B cell (primary cell): ENCODE measurements around the gene TOMM34. TPM values are rescaled to one million over a fixed set of nuclear protein-coding genes. Genes with fewer than 3 reads are reported as not detected.
A peak's percentile ranks its signal among the peaks of the same experiment; 100 is the strongest.

Experiments
- ATAC-seq: fragments of 200-7000 bp; cut with Tn5 transposase; one replicate; pipeline ENCODE4 v1.10.0; 2021; ENCODE audit warnings: low read depth, mild to moderate bottlenecking, moderate number of reproducible peaks, moderate library complexity
- CTCF ChIA-PET: fragments of 350-600 bp; sonication (Branson Sonifier 250); formaldehyde crosslinking; loops from one replicate; lab custom pipeline; 2021; ENCODE audit warnings: antibody characterized with exemption, inconsistent platforms; lab: Charles Lee
- POLR2A ChIA-PET: fragments of 350-600 bp; sonication (Branson Sonifier 250); formaldehyde crosslinking; loops from one replicate; lab custom pipeline; 2021; ENCODE audit warnings: antibody characterized with exemption; lab: Charles Lee
- DNase-seq: peaks from one replicate; pipeline ENCODE4 v3.0.0; 2013
- H2AFZ ChIP-seq: 2 replicates; pipeline ENCODE4 v1.6.1; 2012; ENCODE audit warnings: mild to moderate bottlenecking, low read depth, low read length; ENCODE audit not compliant: insufficient read depth, poor library complexity, severe bottlenecking
- H3K27ac ChIP-seq, 2 donors: 1 replicate in 1 of 2; 2 replicates in 1 of 2; pipeline ENCODE4 v1.5.1; 2012 to 2013; ENCODE audit warnings: low read length in 2 of 2, mild to moderate bottlenecking in 2 of 2, moderate library complexity in 1 of 2
- H3K27me3 ChIP-seq, 4 experiments: fragments of 200-600 bp in 1 of 4; sonication (generic) in 1 of 4; replicated peaks in 1 of 4; 1 replicate in 2 of 4; 2 replicates in 2 of 4; pipeline versions ENCODE4 v1.6.1 to v1.7.0; 2013 to 2016; ENCODE audit warnings: low read length in 3 of 4, mild to moderate bottlenecking in 2 of 4, mixed read lengths in 1 of 4, moderate library complexity in 1 of 4; ENCODE audit not compliant: insufficient read depth in 4 of 4, control insufficient read depth in 3 of 4; ENCODE audit errors: control extremely low read depth in 1 of 4
- H3K36me3 ChIP-seq, 2 experiments: replicated peaks in 1 of 2; 1 replicate in 1 of 2; 2 replicates in 1 of 2; pipeline versions ENCODE4 v1.6.1 to v1.7.1; 2013; ENCODE audit warnings: low read length in 1 of 2; ENCODE audit not compliant: insufficient read depth in 2 of 2, control insufficient read depth in 1 of 2; ENCODE audit errors: control extremely low read depth in 1 of 2, extremely low read depth in 1 of 2
- H3K4me1 ChIP-seq, 2 donors: fragments of 200-600 bp in 1 of 2; sonication (generic) in 1 of 2; 1 replicate in 1 of 2; 2 replicates in 1 of 2; pipeline versions ENCODE4 v1.5.1 to v1.6.1; 2013 to 2017; ENCODE audit warnings: low read length in 2 of 2; ENCODE audit not compliant: control insufficient read depth in 2 of 2, insufficient read depth in 2 of 2
- H3K4me2 ChIP-seq: replicated peaks from 2 replicates; pipeline ENCODE3; 2012; ENCODE audit warnings: mild to moderate bottlenecking, low read depth, low read length; ENCODE audit not compliant: poor library complexity, severe bottlenecking
- H3K4me3 ChIP-seq, 5 experiments: fragments of 200-600 bp in 1 of 5; sonication (generic) in 1 of 5; 1 replicate in 3 of 5; 2 replicates in 2 of 5; pipeline versions ENCODE4 v1.5.1 to v1.7.0; 2011 to 2016; ENCODE audit warnings: low read length in 4 of 5, mild to moderate bottlenecking in 4 of 5, low read depth in 2 of 5, control low read depth in 1 of 5, moderate library complexity in 1 of 5; ENCODE audit not compliant: insufficient read depth in 1 of 5; ENCODE audit errors: control extremely low read depth in 1 of 5, extremely low read depth in 1 of 5
- H3K79me2 ChIP-seq: fragments of 200-600 bp; sonication (generic); one replicate; pipeline ENCODE4 v1.6.0; 2016; ENCODE audit warnings: low read length; ENCODE audit not compliant: control insufficient read depth, insufficient read depth
- H3K9ac ChIP-seq: fragments of 200-600 bp; sonication (generic); 2 replicates; pipeline ENCODE4 v1.6.1; 2017; ENCODE audit warnings: mild to moderate bottlenecking, low read length, moderate library complexity
- H3K9me3 ChIP-seq, 3 donors: one replicate each; pipeline versions ENCODE4 v1.6.1 to v1.7.1; 2013; ENCODE audit warnings: low read length in 2 of 3; ENCODE audit not compliant: control insufficient read depth in 2 of 3, insufficient read depth in 1 of 3; ENCODE audit errors: control extremely low read depth in 1 of 3
- H4K20me1 ChIP-seq: 2 replicates; pipeline ENCODE4 v1.6.0; 2012; ENCODE audit warnings: mild to moderate bottlenecking, low read length; ENCODE audit not compliant: insufficient read depth, control insufficient read depth, poor library complexity, severe bottlenecking
- H3K27ac Mint-ChIP-seq: one replicate; pipeline ENCODE4 v1.8.0; 2021; ENCODE audit warnings: mixed read lengths
- H3K27me3 Mint-ChIP-seq: one replicate; pipeline ENCODE4 v1.8.0; 2021; ENCODE audit warnings: mixed read lengths
- H3K4me1 Mint-ChIP-seq: one replicate; pipeline ENCODE4 v1.8.0; 2021; ENCODE audit warnings: mixed read lengths
- H3K4me3 Mint-ChIP-seq: one replicate; pipeline ENCODE4 v1.8.0; 2021; ENCODE audit warnings: mixed read lengths
- H3K9me3 Mint-ChIP-seq: one replicate; pipeline ENCODE4 v1.8.0; 2022; ENCODE audit warnings: mixed read lengths; ENCODE audit not compliant: insufficient read depth
- EZH2 ChIP-seq: IDR thresholded peaks from 2 replicates; pipeline ENCODE4 v1.6.1; 2012; ENCODE audit warnings: borderline replicate concordance, low read depth, mild to moderate bottlenecking, moderate library complexity, low read length; ENCODE audit not compliant: insufficient read depth, poor library complexity, severe bottlenecking
- WGBS: methylation state at CpG from one replicate; pipeline ENCODE4 v1.1.5; 2013; ENCODE audit warnings: missing lambda C conversion rate; ENCODE audit not compliant: insufficient coverage; 5-methylcytosine and 5-hydroxymethylcytosine counted together
- intact Hi-C: fragments of 100-400 bp; cut with micrococcal nuclease; formaldehyde crosslinking; loops from one replicate; pipeline ENCODE4 v1.10.0; 2022
- polyA plus RNA-seq: library from polyadenylated mRNA; depleted of rRNA; stranded (reverse); fragments of >200 nt; gene quantifications from 2 replicates; pipeline ENCODE4 v1.2.3, GENCODE V29; 2012
- total RNA-seq, 2 donors: library from RNA; stranded (reverse); fragments of 120-200 nt in 1 of 2; gene quantifications; 1 replicate in 1 of 2; 2 replicates in 1 of 2; pipeline versions ENCODE4 v1.2.3 to v1.2.4, GENCODE V29; 2013 to 2022
- TF ChIP-seq, protein P1 (sequence below): fragments of 200-600 bp; IDR thresholded peaks from one replicate; pipeline ENCODE4 v1.8.0; 2022; ENCODE audit warnings: antibody characterized with exemption, mild to moderate bottlenecking

The TOMM34 gene
- total and polyA plus RNA-seq, 2 donors (not counting 1 experiment from before 2014, with no cell fraction given) = 19.1 to 21.8 TPM

DNA sequence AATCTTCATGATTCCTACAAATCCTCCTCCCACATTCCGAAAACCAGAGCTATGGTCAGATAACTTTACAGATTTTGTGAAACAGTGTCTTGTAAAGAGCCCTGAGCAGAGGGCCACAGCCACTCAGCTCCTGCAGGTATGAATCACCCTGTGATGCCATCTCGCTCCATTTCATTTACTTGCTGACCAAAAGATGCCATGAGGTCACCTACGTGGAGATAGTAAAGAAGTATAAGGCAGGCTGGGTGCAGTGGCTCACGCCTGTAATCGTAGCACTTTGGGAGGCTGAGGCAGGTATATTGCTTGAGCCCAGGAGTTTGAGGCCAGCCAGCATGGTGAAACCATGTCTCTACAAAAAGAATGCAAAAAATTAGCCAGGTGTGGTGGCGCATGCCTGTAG lies 37.0 kb upstream of the TOMM34 start:
- peak overlapping the region; percentile 11 for H3K9ac ChIP-seq
- intact Hi-C loops = loop anchor here (5.0 kb wide), 1 partner anchor 40 kb away; no protein-coding TSS in a partner anchor
- peaks cover 20 to 78% of the 10 kb centered on the region in 2 experiments for H3K36me3 ChIP-seq
- H3K9me3 ChIP-seq = no peaks in the 10 kb centered on the region
- H3K4me3 ChIP-seq = no peak overlapping the region
- H2AFZ ChIP-seq = no peak overlapping the region
- no peaks in the 10 kb centered on the region for H3K9me3 Mint-ChIP-seq
- peaks cover 32% of the 10 kb centered on the region for H4K20me1 ChIP-seq
- peak overlapping the region in 1 of 2 donors; percentile 70 for H3K27ac ChIP-seq
- WGBS = 95% methylated on average over 4 of the region's 6 CpGs
- TF ChIP-seq, protein P1, sequence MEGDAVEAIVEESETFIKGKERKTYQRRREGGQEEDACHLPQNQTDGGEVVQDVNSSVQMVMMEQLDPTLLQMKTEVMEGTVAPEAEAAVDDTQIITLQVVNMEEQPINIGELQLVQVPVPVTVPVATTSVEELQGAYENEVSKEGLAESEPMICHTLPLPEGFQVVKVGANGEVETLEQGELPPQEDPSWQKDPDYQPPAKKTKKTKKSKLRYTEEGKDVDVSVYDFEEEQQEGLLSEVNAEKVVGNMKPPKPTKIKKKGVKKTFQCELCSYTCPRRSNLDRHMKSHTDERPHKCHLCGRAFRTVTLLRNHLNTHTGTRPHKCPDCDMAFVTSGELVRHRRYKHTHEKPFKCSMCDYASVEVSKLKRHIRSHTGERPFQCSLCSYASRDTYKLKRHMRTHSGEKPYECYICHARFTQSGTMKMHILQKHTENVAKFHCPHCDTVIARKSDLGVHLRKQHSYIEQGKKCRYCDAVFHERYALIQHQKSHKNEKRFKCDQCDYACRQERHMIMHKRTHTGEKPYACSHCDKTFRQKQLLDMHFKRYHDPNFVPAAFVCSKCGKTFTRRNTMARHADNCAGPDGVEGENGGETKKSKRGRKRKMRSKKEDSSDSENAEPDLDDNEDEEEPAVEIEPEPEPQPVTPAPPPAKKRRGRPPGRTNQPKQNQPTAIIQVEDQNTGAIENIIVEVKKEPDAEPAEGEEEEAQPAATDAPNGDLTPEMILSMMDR = no peak
- TF ChIP-seq EZH2 = no peak
- H3K27me3 ChIP-seq = no peaks in the 10 kb centered on the region
- peaks cover 13 to 23% of the 10 kb centered on the region in 2 donors for H3K4me1 ChIP-seq
- no peaks in the 10 kb centered on the region for H3K27me3 Mint-ChIP-seq
- peaks cover 98% of the 10 kb centered on the region for H3K79me2 ChIP-seq
- H3K27ac Mint-ChIP-seq = peak overlapping the region; percentile 75
- CTCF ChIA-PET = interaction anchor here (0.6 to 3.3 kb wide), 7 partner anchors 10 to 125 kb away, joined by 3 to 20 read pairs (median 5); partner anchors contain the start of gene STK4
- H3K4me3 Mint-ChIP-seq = peak overlapping the region; percentile 68
- POLR2A ChIA-PET = interaction anchor here (1.0 to 1.2 kb wide), 2 partner anchors 10 to 12 kb away, joined by 3 to 4 read pairs; no protein-coding TSS in a partner anchor
- peak overlapping the region; percentile 53 for H3K4me2 ChIP-seq
- H3K4me1 Mint-ChIP-seq = peaks cover 40% of the 10 kb centered on the region
- DNase-seq = no peak
- no peak for ATAC-seq

GRCh38 chr20:44993343-44993742 lies 33.1 kb upstream of the TOMM34 start:
- H2AFZ ChIP-seq = no peak overlapping the region
- H3K4me3 ChIP-seq = no peak overlapping the region

More at GRCh38 chr20:44993343-44993742, 33.1 kb upstream of the TOMM34 start:
- peaks cover 29 to 44% of the 10 kb centered on the region in 2 donors for H3K4me1 ChIP-seq
- H3K9me3 ChIP-seq = no peaks in the 10 kb centered on the region
- peak overlapping the region; percentile 20 for H3K27ac Mint-ChIP-seq
- no peaks in the 10 kb centered on the region for H3K9me3 Mint-ChIP-seq
- intact Hi-C loops = no loop called here
- peaks cover 19% of the 10 kb centered on the region for H4K20me1 ChIP-seq
- H3K4me1 Mint-ChIP-seq = peaks cover 68% of the 10 kb centered on the region
- TF ChIP-seq EZH2 = no peak
- TF ChIP-seq, protein P1 = no peak
- DNase-seq = no peak
- ChIA-PET CTCF (interaction anchor here (0.7 to 1.5 kb wide), 4 partner anchors 14 to 1391 kb away, joined by 3 to 6 read pairs (median 4); partner anchors contain the start of gene STK4), POLR2A (no interaction called here)
- H3K27ac ChIP-seq = no peak overlapping the region
- no peak for ATAC-seq
- peaks cover 97% of the 10 kb centered on the region for H3K79me2 ChIP-seq
- H3K9ac ChIP-seq = no peak overlapping the region
- H3K4me3 Mint-ChIP-seq = no peak overlapping the region
- WGBS = 67% methylated on average over 2 of the region's 3 CpGs
- H3K36me3 ChIP-seq = peaks cover 6 to 66% of the 10 kb centered on the region in 2 experiments
- peak overlapping the region; percentile 6 for H3K4me2 ChIP-seq
- no peaks in the 10 kb centered on the region for H3K27me3 Mint-ChIP-seq
- no peaks in the 10 kb centered on the region for H3K27me3 ChIP-seq
